HG03442 (cell line): ENCODE results near the gene OXCT1.
"Not testable (repeated sequence)": the region's sequence is repeated elsewhere in the genome, so short reads cannot be mapped to it uniquely, and the experiment has no call there.

Experiments
- ATAC-seq: cut with Tn5 transposase; IDR thresholded peaks from one replicate; pipeline ENCODE4 v1.9.1; 2021; ENCODE audit warnings: mild to moderate bottlenecking, moderate library complexity; ENCODE audit not compliant: unreplicated experiment

The OXCT1 gene

GRCh38 chr5:41831155-41831554 is 39.1 kb downstream of the OXCT1 start:
- ATAC-seq: peak; percentile 74

- ATAC-seq: no peak
These were observed 42.4 kb downstream of the OXCT1 start for GRCh38 chr5:41827792-41828191.

- ATAC-seq: no peak
These were observed 48.2 kb downstream of the OXCT1 start for GRCh38 chr5:41822036-41822435.

GRCh38 chr5:41821051-41821450 is 49.2 kb downstream of the OXCT1 start:
- no peak for ATAC-seq

- ATAC-seq: no peak
These were observed 50.1 kb downstream of the OXCT1 start for GRCh38 chr5:41820150-41820549.

GRCh38 chr5:41817625-41818301 is 52.5 kb downstream of the OXCT1 start:
- no peak for ATAC-seq

GRCh38 chr5:41815663-41816229 is 54.5 kb downstream of the OXCT1 start:
- no peak for ATAC-seq

- no peak for ATAC-seq
These were observed 55.0 kb downstream of the OXCT1 start for GRCh38 chr5:41815261-41815660.

- not testable (repeated sequence) for ATAC-seq
These were observed 55.9 kb downstream of the OXCT1 start for GRCh38 chr5:41814306-41814705.

- no peak for ATAC-seq
These were observed 58.1 kb downstream of the OXCT1 start for GRCh38 chr5:41812156-41812555.

- ATAC-seq: peak; percentile 63
These were observed 61.1 kb downstream of the OXCT1 start for GRCh38 chr5:41809128-41809527.

- ATAC-seq: no peak
These were observed 61.9 kb downstream of the OXCT1 start for GRCh38 chr5:41808294-41808693.

GRCh38 chr5:41797662-41798061 is 72.6 kb downstream of the OXCT1 start:
- ATAC-seq: no peak

- ATAC-seq: no peak
These were observed 74.2 kb downstream of the OXCT1 start for GRCh38 chr5:41796061-41796460.

- ATAC-seq: no peak
These were observed 75.1 kb downstream of the OXCT1 start for GRCh38 chr5:41795125-41795524.

GRCh38 chr5:41794471-41794870 is 75.8 kb downstream of the OXCT1 start:
- ATAC-seq: no peak

- no peak for ATAC-seq
These were observed 77.0 kb downstream of the OXCT1 start for GRCh38 chr5:41793141-41793770.

- no peak for ATAC-seq
These were observed 80.0 kb downstream of the OXCT1 start for GRCh38 chr5:41790038-41790776.

- no peak for ATAC-seq
These were observed 80.8 kb downstream of the OXCT1 start for GRCh38 chr5:41789434-41789833.

- ATAC-seq: no peak
These were observed 81.3 kb downstream of the OXCT1 start for GRCh38 chr5:41788941-41789368.

GRCh38 chr5:41787265-41787664 is 83.0 kb downstream of the OXCT1 start:
- ATAC-seq: no peak

GRCh38 chr5:41785061-41785460 is 85.2 kb downstream of the OXCT1 start:
- no peak for ATAC-seq
